HEK293 (cell line): ENCODE results near the gene FKBP9.
"Not testable (repeated sequence)": the region's sequence is repeated elsewhere in the genome, so short reads cannot be mapped to it uniquely, and the experiment has no call there.

ENCODE experiments used
- KLF16 ChIP-seq: fragments of 450-650 bp; formaldehyde crosslinking; IDR thresholded peaks from 2 replicates; pipeline ENCODE4 v1.5.1; 2017; ENCODE audit warnings: missing biosample characterization, missing genetic modification characterization
- ZBTB20 ChIP-seq: fragments of 450-650 bp; formaldehyde crosslinking; IDR thresholded peaks from 2 replicates; pipeline ENCODE4 v1.5.1; 2016; ENCODE audit warnings: missing biosample characterization, missing genetic modification characterization
- ZBTB21 ChIP-seq: fragments of 450-650 bp; formaldehyde crosslinking; IDR thresholded peaks from 2 replicates; pipeline ENCODE4 v1.5.1; 2017; ENCODE audit warnings: missing biosample characterization, missing genetic modification characterization
- ZNF157 ChIP-seq: fragments of 450-650 bp; formaldehyde crosslinking; IDR thresholded peaks from 2 replicates; pipeline ENCODE4 v1.5.1; 2016; ENCODE audit warnings: missing biosample characterization, missing genetic modification characterization
- ZNF24 ChIP-seq: fragments of 450-650 bp; formaldehyde crosslinking; IDR thresholded peaks from 2 replicates; pipeline ENCODE4 v1.5.1; 2016; ENCODE audit warnings: missing biosample characterization, missing genetic modification characterization
- ZNF561 ChIP-seq: fragments of 450-650 bp; IDR thresholded peaks from 2 replicates; pipeline ENCODE4 v1.5.1; 2018; ENCODE audit warnings: missing biosample characterization, missing genetic modification characterization, borderline replicate concordance
- ZNF664 ChIP-seq: fragments of 450-650 bp; formaldehyde crosslinking; IDR thresholded peaks from 2 replicates; pipeline ENCODE4 v1.5.1; 2016; ENCODE audit warnings: missing biosample characterization, missing genetic modification characterization
- ZSCAN16 ChIP-seq: fragments of 450-650 bp; formaldehyde crosslinking; IDR thresholded peaks from 2 replicates; pipeline ENCODE4 v1.5.1; 2016; ENCODE audit warnings: missing biosample characterization, missing genetic modification characterization
- TF ChIP-seq, protein P1 (sequence below): fragments of 450-650 bp; formaldehyde crosslinking; IDR thresholded peaks from 2 replicates; pipeline ENCODE4 v1.5.1; 2016; ENCODE audit warnings: missing biosample characterization, missing genetic modification characterization
- TF ChIP-seq, protein P2 (sequence below): fragments of 450-650 bp; formaldehyde crosslinking; conservative IDR thresholded peaks from 2 replicates; pipeline ENCODE4 v1.5.1; 2016; ENCODE audit warnings: low read depth, missing biosample characterization, missing genetic modification characterization
- TF ChIP-seq, protein P3 (sequence below): fragments of 450-650 bp; formaldehyde crosslinking; IDR thresholded peaks from 2 replicates; pipeline ENCODE4 v1.5.1; 2016; ENCODE audit warnings: missing biosample characterization, missing genetic modification characterization

GRCh38 chr7:32991068-32991585, 33.9 kb downstream of the FKBP9 start:
- TF ChIP-seq, protein P1, sequence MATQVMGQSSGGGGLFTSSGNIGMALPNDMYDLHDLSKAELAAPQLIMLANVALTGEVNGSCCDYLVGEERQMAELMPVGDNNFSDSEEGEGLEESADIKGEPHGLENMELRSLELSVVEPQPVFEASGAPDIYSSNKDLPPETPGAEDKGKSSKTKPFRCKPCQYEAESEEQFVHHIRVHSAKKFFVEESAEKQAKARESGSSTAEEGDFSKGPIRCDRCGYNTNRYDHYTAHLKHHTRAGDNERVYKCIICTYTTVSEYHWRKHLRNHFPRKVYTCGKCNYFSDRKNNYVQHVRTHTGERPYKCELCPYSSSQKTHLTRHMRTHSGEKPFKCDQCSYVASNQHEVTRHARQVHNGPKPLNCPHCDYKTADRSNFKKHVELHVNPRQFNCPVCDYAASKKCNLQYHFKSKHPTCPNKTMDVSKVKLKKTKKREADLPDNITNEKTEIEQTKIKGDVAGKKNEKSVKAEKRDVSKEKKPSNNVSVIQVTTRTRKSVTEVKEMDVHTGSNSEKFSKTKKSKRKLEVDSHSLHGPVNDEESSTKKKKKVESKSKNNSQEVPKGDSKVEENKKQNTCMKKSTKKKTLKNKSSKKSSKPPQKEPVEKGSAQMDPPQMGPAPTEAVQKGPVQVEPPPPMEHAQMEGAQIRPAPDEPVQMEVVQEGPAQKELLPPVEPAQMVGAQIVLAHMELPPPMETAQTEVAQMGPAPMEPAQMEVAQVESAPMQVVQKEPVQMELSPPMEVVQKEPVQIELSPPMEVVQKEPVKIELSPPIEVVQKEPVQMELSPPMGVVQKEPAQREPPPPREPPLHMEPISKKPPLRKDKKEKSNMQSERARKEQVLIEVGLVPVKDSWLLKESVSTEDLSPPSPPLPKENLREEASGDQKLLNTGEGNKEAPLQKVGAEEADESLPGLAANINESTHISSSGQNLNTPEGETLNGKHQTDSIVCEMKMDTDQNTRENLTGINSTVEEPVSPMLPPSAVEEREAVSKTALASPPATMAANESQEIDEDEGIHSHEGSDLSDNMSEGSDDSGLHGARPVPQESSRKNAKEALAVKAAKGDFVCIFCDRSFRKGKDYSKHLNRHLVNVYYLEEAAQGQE (tag by site-specific recombination), result not testable (repeated sequence)
- TF ChIP-seq, protein P2, sequence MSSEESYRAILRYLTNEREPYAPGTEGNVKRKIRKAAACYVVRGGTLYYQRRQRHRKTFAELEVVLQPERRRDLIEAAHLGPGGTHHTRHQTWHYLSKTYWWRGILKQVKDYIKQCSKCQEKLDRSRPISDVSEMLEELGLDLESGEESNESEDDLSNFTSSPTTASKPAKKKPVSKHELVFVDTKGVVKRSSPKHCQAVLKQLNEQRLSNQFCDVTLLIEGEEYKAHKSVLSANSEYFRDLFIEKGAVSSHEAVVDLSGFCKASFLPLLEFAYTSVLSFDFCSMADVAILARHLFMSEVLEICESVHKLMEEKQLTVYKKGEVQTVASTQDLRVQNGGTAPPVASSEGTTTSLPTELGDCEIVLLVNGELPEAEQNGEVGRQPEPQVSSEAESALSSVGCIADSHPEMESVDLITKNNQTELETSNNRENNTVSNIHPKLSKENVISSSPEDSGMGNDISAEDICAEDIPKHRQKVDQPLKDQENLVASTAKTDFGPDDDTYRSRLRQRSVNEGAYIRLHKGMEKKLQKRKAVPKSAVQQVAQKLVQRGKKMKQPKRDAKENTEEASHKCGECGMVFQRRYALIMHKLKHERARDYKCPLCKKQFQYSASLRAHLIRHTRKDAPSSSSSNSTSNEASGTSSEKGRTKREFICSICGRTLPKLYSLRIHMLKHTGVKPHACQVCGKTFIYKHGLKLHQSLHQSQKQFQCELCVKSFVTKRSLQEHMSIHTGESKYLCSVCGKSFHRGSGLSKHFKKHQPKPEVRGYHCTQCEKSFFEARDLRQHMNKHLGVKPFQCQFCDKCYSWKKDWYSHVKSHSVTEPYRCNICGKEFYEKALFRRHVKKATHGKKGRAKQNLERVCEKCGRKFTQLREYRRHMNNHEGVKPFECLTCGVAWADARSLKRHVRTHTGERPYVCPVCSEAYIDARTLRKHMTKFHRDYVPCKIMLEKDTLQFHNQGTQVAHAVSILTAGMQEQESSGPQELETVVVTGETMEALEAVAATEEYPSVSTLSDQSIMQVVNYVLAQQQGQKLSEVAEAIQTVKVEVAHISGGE (tag by site-specific recombination), result not testable (repeated sequence)
- TF ChIP-seq, protein P3, sequence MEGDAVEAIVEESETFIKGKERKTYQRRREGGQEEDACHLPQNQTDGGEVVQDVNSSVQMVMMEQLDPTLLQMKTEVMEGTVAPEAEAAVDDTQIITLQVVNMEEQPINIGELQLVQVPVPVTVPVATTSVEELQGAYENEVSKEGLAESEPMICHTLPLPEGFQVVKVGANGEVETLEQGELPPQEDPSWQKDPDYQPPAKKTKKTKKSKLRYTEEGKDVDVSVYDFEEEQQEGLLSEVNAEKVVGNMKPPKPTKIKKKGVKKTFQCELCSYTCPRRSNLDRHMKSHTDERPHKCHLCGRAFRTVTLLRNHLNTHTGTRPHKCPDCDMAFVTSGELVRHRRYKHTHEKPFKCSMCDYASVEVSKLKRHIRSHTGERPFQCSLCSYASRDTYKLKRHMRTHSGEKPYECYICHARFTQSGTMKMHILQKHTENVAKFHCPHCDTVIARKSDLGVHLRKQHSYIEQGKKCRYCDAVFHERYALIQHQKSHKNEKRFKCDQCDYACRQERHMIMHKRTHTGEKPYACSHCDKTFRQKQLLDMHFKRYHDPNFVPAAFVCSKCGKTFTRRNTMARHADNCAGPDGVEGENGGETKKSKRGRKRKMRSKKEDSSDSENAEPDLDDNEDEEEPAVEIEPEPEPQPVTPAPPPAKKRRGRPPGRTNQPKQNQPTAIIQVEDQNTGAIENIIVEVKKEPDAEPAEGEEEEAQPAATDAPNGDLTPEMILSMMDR (tag by site-specific recombination), result not testable (repeated sequence)
- TF ChIP-seq ZBTB20 (tag by site-specific recombination); ZNF157 (tag by site-specific recombination); ZNF664 (tag by site-specific recombination); KLF16; ZSCAN16 (tag by site-specific recombination); ZBTB21 (tag by site-specific recombination); ZNF561 (tag by site-specific recombination); ZNF24: not testable (repeated sequence)
